Lung microvascular endothelial cell (primary cell): ENCODE data around the gene MUC5B. TPM values are rescaled to one million over a fixed set of nuclear protein-coding genes. Genes with fewer than 3 reads are reported as not detected.
"Not testable (repeated sequence)": the region's sequence is repeated elsewhere in the genome, so short reads cannot be mapped to it uniquely, and the experiment has no call there.

Experiments
- DNase-seq, 2 donors: peaks; one replicate each; pipeline versions ENCODE4 v3.0.0 to v3.0.0-alpha.2; 2010; ENCODE audit warnings: low read depth in 2 of 2
- total RNA-seq: library from RNA; depleted of rRNA; stranded (reverse); fragments of >200 nt; gene quantifications from 2 replicates; pipeline ENCODE4 v1.2.1, GENCODE V29; 2014

MUC5B gene
- total RNA-seq, 1 donor from 2014 or later: not detected

- DNase-seq: not testable (repeated sequence)
These were observed 33.0 kb upstream of the MUC5B start for GRCh38 chr11:1189816-1190215.

- DNase-seq: not testable (repeated sequence)
These were observed 30.9 kb upstream of the MUC5B start for GRCh38 chr11:1191786-1192470.

GRCh38 chr11:1192741-1193325 lies 30.0 kb upstream of the MUC5B start:
- no peak for DNase-seq

- DNase-seq: no peak
These were observed 29.3 kb upstream of the MUC5B start for GRCh38 chr11:1193326-1194230.

- DNase-seq: no peak
These were observed 28.5 kb upstream of the MUC5B start for GRCh38 chr11:1194231-1194976.

GRCh38 chr11:1194977-1195681 lies 27.7 kb upstream of the MUC5B start:
- DNase-seq: no peak

- no peak for DNase-seq
These were observed 27.0 kb upstream of the MUC5B start for GRCh38 chr11:1195682-1196515.

- DNase-seq: no peak
These were observed 26.1 kb upstream of the MUC5B start for GRCh38 chr11:1196516-1197391.

GRCh38 chr11:1197431-1197885 lies 25.4 kb upstream of the MUC5B start:
- DNase-seq: no peak

- no peak for DNase-seq
These were observed 24.8 kb upstream of the MUC5B start for GRCh38 chr11:1197886-1198560.

GRCh38 chr11:1198561-1199240 lies 24.2 kb upstream of the MUC5B start:
- no peak for DNase-seq

- no peak for DNase-seq
These were observed 23.6 kb upstream of the MUC5B start for GRCh38 chr11:1199241-1199750.

- no peak for DNase-seq
These were observed 22.9 kb upstream of the MUC5B start for GRCh38 chr11:1199751-1200610.

- no peak for DNase-seq
These were observed 22.2 kb upstream of the MUC5B start for GRCh38 chr11:1200611-1201191.

GRCh38 chr11:1201395-1202153 lies 21.3 kb upstream of the MUC5B start:
- DNase-seq: no peak
